HG02571 (cell line): ENCODE measurements around the gene RTTN.

ENCODE experiments used
- ATAC-seq: cut with Tn5 transposase; IDR thresholded peaks from one replicate; pipeline ENCODE4 v1.9.1; 2021; ENCODE audit warnings: mild to moderate bottlenecking, moderate library complexity; ENCODE audit not compliant: unreplicated experiment

Gene RTTN

DNA sequence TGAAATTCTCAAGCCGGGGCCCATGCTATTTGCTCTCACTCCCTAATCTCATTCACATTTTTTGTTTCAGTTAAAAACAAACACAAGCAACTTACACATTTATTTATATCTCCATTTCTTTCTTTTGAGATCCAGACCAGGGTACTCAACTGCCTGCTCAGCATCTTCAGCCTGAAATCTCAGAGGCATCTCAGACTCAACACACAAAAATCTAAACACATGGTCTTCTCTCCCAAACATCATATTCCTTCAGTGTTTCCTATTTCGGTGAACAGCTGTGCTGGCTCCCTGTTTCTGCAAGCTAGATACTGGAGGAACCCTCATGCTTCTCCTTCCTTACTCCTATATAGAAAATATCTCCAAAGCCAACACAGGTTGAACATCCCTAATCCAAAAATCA is 11.3 kb upstream of the RTTN start:
- ATAC-seq, result no peak

DNA sequence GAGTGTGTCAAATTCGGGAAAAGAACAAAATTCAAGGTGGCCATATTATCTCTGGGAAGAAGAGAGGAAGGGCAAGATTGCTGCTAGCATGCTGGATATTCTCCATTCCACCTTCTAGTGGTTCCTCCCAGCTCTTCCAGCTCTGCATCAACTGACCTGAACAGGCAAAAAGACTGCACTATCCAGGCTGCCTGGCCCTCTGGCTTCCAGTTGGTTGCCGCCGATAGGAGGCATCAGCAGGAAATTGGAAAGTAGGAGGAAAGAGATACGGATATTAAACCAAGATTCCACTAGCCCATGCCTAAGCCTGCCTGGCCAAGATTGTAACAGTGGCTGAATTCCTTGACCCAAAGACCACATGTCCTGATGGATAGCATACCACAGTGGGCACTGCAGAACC is 1.7 kb upstream of the RTTN start:
- no peak for ATAC-seq

DNA sequence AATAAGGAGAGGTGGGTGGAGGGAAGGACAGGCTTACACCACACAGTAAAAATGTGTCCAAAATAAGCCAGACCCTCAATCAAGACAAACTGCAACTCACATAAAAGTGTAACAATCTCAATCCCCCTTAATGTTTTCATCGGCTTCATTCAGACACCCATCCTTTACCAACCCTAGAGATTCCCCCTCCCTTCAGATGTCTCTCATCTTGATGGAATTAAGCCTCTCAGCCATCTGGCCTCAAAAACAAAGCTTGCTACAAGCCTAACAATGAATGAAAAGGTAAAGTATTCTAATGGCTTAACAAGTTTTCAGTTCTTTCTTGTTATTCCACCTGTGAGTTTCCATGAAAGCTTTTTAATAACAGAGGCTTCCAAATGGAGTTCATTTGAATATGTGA is 5.2 kb downstream of the RTTN start:
- ATAC-seq, result no peak

DNA sequence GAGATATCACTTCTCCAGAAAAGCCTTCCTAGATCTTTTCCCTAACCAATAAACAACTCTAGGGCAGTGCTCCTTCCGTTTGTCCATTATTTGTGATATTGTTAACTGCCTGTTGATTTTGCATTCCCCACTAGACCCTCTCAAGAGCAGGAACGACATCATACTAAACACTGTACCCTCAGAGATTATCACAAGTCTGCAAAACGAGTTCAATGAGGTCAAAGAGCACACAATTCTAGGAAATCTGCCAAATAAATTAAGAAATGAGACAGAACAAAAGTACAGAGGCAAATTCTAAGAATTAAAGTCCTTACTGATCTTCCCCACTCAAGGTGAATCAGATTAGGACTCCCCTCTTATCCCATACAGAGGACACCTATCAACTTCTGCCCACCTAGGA is 7.6 kb downstream of the RTTN start:
- no peak for ATAC-seq

DNA sequence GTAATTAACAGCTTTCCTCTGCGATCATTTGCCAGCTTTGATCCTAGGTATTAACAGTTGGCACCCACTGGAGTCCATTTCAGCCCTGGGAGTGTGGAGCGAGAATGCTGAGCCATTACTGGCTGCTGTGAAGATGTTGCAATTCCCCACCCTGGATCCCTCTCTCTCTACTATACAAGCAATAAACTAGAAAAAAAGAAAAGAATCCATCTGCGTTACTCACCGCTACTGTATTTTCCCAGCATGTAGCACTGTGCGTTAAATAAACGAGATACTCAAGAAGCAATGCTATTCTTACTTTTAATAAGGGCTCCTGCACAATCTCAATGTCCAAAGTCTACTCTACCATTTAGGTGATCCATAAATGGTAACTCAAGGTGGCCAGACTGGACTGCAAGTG is 8.5 kb downstream of the RTTN start:
- ATAC-seq, result no peak

DNA sequence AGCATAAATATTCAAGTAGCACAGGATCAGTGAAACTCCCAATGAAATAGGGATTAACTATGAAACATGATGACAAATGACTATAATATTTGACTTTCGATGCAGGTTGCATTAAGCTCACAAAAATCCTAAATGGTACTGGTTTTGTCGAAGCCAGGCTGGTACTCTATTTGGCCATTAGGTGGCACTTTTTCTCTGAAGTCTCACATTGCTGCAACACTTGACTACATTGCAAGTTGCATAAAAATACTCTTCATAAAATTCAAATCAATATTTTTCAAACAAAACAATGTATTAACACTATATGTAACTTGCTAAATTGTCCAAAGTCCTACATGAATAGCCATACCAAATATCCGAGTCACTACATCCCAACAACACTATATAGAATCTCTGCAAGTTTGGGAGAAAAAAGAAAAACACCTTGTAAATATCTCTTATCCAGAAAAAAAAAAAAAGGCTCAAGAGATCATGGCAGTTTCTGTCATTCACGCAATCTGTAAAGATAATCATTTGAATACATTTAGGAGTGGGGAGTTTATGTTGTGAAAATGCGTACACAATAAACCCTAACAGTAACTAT is 9.5 kb downstream of the RTTN start:
- no peak for ATAC-seq

DNA sequence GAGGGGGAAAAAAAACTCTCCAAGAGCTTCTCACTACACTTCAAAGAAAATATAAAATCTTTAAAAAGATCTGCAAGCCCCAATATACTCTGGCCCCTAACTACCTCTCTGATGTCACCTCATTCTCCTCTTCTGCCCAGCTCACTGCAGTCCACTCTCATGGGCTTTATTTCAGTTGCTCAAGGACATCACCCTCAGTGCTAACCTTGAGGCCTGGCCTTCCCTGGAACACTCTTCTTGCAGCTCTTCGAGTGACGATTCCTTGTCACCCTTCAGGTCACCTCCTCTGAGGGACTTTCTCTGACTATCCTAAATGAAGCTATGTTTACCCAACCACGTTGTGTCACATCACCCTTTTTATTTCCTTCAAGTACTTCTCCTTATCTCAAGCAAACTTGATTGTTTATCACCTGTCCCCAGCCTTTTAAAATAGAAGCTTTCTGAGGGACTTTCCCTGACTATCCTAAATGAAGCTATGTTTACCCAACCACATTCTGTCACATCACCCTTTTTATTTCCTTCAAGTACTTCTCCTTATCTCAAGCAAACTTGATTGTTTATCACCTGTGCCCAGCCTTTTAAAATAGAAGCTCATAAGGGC is 10.4 kb downstream of the RTTN start:
- peak; percentile 51 for ATAC-seq

DNA sequence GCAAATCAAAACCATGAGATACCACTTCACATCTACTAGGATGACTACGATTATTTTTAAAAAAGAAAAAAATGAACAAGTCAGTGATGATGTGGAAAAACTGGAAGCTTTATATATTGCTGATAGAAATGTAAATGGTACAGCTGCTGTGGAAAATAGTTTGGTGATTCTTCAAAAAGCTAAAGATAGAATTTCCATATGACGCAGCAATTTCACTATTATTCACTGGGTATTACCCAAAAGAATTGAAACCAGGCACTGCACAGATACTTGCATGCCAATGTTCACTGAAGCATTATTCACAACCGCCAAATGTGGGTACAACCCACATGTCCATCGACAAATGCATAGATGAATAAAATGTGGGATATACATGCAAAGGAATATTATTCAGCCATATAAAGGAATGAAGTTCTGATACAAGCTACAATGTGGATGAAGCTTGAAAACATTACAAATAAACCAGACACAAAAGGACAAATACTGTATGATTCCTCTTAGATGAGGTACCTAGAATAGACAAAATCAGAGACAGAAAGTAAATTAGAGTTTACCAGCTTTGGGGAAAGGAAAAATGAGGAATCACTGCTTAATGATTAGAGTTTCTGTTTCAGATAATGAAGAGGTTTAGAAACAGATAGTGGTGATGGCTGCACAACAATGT is 11.1 kb downstream of the RTTN start:
- ATAC-seq, result peak; percentile 80

DNA sequence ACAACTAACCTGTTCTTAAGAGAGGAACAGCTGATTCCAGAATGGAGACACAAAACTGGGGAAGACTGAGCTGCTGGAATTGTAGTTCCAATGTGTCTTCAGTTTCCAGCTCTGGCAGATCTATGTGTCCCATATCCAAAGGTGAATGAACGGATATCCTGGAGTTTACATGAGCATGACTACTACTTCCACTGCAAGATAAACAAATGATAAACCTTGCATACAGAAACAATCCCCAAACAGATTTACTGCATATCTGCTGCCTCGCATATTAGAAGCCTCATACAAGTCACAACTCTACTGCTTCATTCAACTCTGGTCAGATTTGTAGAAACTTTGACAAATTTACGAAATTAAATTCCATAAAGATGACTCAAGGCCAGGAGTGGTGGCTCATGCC is 15.0 kb downstream of the RTTN start:
- no peak for ATAC-seq

DNA sequence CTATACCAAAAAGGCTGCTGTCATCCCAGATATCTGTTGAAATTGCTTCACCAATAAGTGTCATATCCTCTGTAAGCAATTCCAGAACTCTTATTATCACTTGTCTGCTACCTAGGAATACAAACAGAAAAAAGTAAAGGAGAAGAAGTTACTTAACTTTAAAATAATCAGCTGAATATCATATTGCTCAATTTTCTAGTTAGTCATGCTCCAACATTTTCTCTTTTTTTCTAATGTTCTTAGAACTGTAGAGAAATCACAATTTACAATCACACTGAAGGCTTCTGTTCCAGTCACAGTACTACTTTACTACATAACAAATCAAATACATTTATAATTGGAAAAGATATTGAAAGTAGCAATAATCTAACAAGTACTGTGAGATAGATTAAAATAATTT is 17.4 kb downstream of the RTTN start:
- no peak for ATAC-seq

DNA sequence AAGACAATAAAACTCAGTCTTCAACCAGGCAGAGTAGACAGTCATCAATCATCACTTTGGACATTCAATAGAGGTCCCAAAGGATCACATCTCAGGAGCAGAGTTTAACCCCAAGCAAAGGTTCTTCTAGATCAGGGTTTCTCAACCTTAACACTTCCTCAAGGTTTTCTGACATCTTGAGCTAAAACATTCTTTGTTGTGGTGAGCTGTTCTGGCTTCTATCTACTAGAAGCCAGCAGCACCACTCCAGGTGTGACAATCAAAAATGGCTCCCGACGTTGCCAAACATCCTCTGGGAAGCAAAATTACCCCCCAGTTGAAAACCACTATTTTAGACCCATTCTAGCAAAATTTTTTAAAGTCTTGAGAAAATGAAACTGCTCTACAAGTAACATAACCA is 22.0 kb downstream of the RTTN start:
- ATAC-seq, result no peak

DNA sequence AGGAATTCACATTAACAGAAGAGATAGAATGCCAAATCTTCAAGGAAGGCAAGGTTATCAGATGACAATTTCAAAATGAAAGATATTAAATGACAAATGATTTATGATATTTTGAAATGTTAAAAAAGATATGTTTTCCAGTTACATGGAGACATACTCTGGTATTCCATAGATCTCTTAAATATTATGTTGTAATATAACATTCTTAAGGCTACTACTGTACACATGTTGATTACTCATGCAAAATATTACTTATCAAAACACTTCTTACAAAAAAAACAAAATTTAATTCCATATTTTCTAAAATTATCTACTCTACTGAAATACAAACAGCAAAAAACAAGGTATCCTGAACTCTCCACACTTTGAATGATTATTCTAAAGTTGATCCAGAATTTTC is 22.9 kb downstream of the RTTN start:
- ATAC-seq, result no peak

DNA sequence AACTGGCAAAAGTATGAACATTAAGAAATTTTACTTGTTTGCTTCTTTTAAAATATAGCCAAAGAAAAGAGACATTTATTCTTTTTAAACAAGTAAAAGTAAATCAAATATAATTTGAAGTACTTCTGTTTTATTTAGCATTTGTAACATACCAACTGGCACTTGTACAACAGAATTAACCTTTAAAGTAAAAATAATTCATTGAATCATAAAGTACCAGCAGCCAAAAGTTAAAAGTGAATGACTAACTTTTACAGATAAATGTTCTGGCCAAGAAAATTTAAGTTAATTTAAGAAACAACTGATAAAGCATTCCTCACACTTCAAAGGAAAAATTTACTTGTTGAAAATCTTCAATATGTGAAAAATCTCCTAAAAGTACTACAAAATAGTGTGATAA is 23.8 kb downstream of the RTTN start:
- ATAC-seq, result no peak

DNA sequence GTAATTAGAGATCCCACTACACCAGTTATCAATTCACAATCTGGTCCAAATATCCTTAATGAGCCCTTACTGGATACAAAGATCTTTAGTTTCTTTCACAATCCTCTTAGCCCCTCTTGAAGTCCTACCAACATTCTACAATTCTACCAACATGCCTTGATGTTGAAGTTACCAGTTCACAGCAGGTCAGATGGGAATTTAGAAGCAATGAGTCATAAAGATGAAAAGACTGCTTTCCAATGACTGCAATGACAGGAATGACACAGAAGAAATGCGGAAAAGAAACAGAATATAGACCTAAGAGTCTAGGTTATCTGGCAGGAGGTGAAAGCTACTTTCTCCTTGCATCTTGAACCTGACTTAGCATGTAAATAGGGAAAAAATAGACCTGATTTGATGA is 24.5 kb downstream of the RTTN start:
- no peak for ATAC-seq

DNA sequence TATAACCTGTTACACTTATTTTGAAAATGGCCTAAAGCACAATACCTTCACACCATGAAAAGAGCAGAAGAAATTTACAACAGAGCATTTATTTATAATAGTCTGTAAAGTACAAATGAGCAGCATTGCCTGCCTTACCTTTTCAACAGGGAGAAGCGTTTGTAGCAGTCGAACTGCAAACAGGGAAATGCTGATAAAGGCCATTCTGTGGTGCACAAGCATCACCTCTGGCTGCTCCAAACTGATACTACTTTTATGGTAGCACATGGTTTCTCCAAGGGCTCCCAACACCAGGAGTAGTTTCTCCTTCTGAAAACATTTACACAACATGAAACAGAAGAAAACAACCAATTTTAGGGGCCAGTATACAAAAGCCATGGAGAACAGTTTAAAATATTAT is 28.9 kb downstream of the RTTN start:
- ATAC-seq, result no peak

DNA sequence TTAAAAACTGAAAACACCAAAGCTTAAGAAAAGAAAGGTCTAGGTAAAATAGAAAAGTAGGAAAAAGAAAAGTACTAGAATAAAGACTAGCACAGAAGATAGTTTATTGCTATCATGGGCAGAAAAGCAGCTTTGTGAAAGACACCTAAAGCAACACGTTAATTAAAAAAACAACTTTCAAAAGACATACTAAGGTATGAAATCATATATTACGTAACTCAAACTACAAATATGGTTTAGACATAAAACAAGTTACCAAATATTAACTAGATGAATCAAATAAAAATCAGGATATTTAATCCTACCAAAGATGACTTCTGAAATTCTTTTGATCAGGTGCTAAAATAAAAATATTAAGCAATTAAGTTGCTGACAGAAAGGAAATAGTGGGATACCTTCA is 30.3 kb downstream of the RTTN start:
- no peak for ATAC-seq

DNA sequence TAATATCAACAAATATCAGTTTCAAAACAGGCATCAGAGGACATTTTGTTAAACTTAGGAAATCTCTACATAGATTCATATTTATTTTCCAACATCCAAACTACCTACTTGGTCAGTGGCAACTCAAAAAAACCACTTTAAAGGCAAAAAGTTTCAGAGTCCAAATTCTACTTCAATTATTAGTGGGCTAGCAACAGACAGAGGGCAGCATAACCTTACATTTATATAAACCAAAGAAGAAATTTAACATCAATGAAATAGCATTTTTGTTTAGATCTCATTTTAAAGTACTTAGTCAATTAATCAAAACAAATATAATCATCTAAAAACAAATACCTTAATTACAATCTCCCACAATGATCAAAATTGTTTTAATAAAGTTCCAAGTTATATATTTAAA is 33.3 kb downstream of the RTTN start:
- no peak for ATAC-seq

DNA sequence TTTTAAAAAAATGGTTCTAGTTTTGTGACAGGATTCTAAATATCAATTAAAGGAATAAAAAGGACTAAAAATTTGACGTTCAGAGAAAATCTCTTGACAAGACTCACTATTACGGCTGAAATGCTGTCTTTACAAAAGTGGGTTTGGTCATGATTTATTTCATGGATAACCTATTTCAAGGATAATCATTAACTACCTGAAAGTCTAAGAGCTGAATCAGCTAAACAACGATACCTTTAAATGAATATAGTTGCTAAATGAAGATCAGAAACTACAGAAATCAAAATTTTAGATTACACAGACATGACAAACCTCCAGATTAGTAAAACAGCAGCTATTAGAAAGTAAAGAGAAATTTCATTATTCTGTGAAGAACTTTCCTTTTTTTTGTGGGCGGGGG is 35.7 kb downstream of the RTTN start:
- ATAC-seq, result no peak

DNA sequence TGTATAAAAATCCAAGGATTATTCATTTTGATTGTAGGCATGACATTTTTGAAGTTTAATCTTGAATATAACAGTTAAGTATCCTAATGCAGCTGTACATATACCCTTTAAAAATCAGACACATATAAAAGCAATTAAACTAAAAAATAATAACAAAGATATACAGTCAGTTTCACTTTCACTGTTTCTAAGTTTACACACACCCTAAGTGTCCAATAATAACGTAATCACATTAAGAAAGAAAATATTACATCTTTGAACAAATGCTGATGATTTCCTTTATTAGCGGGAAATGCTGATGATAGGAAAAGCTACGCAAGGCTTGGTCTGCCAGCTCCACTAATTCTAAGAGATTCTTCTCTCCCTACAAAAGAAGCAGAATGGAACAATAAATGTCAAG is 38.8 kb downstream of the RTTN start:
- no peak for ATAC-seq

DNA sequence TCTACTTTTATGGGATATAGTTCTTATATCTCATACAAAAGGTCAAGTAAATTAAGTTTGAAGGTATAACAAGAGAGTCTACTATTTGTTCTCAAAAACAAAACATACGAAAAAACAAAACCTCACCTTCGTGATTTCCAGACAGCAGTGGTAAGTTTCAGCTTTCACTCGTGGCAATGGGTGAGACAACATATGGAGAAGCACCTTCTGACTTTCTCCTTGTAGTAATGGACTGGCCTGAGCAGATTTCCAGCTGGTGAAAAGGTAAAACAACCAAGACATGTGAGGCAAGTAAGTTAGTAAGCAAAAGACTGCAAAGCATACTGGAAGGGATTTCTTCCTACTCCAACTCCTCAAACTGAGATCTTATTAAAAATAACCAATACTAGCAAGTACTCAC is 39.6 kb downstream of the RTTN start:
- peak; percentile 89 for ATAC-seq

DNA sequence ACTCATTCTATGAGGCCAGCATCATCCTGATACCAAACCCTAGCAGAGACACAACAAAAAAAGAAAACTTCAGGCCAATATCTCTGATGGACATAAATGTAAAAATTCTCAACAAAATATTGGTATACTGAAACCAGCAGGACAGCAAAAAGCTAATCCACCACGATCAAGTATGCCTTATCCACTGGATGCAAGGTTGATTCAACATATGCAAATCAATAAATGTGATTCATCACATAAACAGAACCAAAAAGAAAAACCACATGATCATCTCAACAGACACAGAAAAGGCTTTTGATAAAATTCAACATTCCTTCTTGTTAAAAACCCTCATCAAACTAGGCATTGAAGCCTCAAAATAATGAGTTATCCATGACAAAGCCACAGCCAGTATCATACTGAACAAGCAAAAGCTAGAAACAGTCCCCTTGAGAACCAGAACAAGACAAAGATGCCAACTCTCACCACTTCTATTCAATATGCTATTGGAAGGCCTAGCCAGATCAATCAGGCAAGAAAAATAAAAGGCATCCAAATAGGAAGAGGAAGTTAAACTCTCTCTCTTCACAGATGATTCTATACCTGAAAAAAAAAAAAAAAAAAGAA is 45.3 kb downstream of the RTTN start:
- ATAC-seq, result no peak

DNA sequence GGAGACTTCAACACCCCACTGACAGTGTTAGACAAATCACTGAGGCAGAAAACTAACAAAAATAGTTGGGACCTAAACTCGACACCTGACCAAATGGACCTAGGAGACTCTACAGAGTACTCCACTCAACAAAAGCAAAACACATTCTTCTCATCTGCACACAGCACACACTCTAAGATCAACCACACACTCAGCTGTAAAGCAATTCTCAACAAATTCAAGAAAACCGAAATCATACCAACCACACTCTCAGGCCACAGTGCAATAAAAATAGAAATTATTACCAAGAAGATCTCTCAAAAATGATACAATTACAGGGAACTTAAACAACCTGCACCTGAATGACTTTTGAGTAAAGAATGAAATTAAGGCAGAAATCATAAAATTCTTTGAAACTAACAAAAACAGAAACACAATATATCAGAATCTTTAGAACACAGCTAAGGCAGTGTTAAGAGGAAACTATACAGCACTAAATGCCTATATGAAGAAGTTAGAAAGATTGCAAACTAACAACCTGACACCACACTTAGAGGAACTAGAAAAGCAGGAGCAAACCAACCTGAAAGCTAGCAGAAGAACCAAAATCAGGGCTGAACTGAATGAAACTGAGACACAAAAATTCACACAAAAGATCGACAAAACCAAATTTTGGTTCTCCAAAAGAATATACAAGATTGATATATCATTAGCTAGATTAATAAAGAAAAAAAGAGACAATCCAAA is 46.3 kb downstream of the RTTN start:
- peak; percentile 81 for ATAC-seq
